ENCODE data around the gene GPHN. TPM values are rescaled to one million over a fixed set of nuclear protein-coding genes. Genes with fewer than 3 reads are reported as not detected.

The GPHN gene
- total and polyA plus RNA-seq, 10 of the 15 experiments (the other 5 are each of a cell fraction or from before 2014, with no cell fraction given): 22.3 to 48.8 (median 33.1) TPM

DNA sequence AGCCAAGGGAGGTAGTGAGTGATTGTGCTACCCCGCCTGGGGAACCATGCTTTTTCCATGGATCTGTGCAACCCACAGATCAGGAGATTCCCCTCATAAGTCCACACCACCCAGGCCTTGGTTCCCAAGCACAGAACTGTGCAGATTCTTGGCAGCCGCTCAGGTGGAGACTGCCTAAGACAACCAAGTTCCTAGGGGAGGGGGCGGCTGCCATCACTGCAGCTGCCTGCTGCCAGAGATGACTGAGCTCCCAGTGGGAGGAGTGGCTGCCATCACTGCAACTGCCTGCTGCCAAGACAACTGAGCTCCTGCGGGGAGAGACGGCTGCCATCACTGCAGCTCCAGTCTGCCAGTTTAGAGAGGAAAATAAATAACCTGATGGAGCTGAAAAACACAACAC lies 542.9 kb downstream of the GPHN start:
- in situ Hi-C loops (cut with MboI): no loop called here
- ATAC-seq (no peak), DNase-seq (ENCODE audit: low read depth, low spot score) (no peak), FAIRE-seq (no peak)
- Histone ChIP-seq H3K4me3 (no peak overlapping the region), H3K36me3 (ENCODE audit: control insufficient read depth in 2 of 2, insufficient read depth in 2 of 2, low read length in 1 of 2) (peaks cover 0 to 4% of the 10 kb centered on the region in 2 experiments; a peak in 3 of 4 replicates), H3K4me1 (ENCODE audit: control insufficient read depth, insufficient read depth, low read length) (no peaks in the 10 kb centered on the region), H3K27me3 (replicated peaks in 1 of 2; ENCODE audit: control insufficient read depth in 2 of 2, insufficient read depth in 2 of 2, low read length in 1 of 2) (no peaks in the 10 kb centered on the region), H3K4me2 (ENCODE audit: control insufficient read depth, insufficient read depth) (no peak overlapping the region), H3K9ac (ENCODE audit: control insufficient read depth, insufficient read depth, low read length) (no peak overlapping the region), H3K9me3 (replicated peaks; ENCODE audit: control insufficient read depth, insufficient read depth, low read length) (no peaks in the 10 kb centered on the region; the same call in 2 of the 3 replicates), H3K79me2 (ENCODE audit: control insufficient read depth, insufficient read depth, low read length) (no peaks in the 10 kb centered on the region), H3K27ac (ENCODE audit: control insufficient read depth, insufficient read depth) (no peak overlapping the region), H4K20me1 (ENCODE audit: control insufficient read depth, insufficient read depth) (no peaks in the 10 kb centered on the region), H2AFZ (ENCODE audit: control insufficient read depth, low read depth, low read length) (no peak overlapping the region)
- 98% methylated on average over 5 of the region's 5 CpGs for WGBS (ENCODE audit: insufficient coverage, insufficient replicate concordance, low lambda C conversion rate, missing lambda C conversion rate)
- TF ChIP-seq MXI1 (IDR thresholded peaks at IDR 0.05; ENCODE audit: low read depth, low read length) (no peak), MEF2A (IDR thresholded peaks at IDR 0.05; ENCODE audit: insufficient read depth, low read depth, low read length) (no peak), IKZF1 (conservative IDR thresholded peaks at IDR 0.05) (no peak), NFYB (IDR thresholded peaks at IDR 0.05; ENCODE audit: insufficient read depth, low read depth, low read length) (no peak), SRF (IDR thresholded peaks at IDR 0.05; ENCODE audit: low read depth in 2 of 2, low read length in 2 of 2) (no peak), CREM (IDR thresholded peaks at IDR 0.05; ENCODE audit: low read depth) (no peak)
- TF ChIP-seq, protein P1, sequence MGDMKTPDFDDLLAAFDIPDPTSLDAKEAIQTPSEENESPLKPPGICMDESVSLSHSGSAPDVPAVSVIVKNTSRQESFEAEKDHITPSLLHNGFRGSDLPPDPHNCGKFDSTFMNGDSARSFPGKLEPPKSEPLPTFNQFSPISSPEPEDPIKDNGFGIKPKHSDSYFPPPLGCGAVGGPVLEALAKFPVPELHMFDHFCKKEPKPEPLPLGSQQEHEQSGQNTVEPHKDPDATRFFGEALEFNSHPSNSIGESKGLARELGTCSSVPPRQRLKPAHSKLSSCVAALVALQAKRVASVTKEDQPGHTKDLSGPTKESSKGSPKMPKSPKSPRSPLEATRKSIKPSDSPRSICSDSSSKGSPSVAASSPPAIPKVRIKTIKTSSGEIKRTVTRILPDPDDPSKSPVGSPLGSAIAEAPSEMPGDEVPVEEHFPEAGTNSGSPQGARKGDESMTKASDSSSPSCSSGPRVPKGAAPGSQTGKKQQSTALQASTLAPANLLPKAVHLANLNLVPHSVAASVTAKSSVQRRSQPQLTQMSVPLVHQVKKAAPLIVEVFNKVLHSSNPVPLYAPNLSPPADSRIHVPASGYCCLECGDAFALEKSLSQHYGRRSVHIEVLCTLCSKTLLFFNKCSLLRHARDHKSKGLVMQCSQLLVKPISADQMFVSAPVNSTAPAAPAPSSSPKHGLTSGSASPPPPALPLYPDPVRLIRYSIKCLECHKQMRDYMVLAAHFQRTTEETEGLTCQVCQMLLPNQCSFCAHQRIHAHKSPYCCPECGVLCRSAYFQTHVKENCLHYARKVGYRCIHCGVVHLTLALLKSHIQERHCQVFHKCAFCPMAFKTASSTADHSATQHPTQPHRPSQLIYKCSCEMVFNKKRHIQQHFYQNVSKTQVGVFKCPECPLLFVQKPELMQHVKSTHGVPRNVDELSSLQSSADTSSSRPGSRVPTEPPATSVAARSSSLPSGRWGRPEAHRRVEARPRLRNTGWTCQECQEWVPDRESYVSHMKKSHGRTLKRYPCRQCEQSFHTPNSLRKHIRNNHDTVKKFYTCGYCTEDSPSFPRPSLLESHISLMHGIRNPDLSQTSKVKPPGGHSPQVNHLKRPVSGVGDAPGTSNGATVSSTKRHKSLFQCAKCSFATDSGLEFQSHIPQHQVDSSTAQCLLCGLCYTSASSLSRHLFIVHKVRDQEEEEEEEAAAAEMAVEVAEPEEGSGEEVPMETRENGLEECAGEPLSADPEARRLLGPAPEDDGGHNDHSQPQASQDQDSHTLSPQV (IDR thresholded peaks at IDR 0.05): no peak
- RAD21 ChIA-PET (ENCODE audit: unreplicated experiment): no interaction called here
- no TSS peak for BruUV-seq (replicated peaks)
- POLR2A ChIA-PET: no interaction called here
- SMC1A ChIA-PET (ENCODE audit: uncharacterized antibody, unreplicated experiment): no interaction called here
- intact Hi-C loops (cut with micrococcal nuclease; ENCODE audit: unreplicated experiment): no loop called here
- CTCF ChIA-PET: no interaction called here
